Skeletal muscle satellite cell (primary cell): ENCODE measurements around the gene RGS16.
"Not testable (repeated sequence)": the region's sequence is repeated elsewhere in the genome, so short reads cannot be mapped to it uniquely, and the experiment has no call there.

Experiments used
- H3K27me3 ChIP-seq: 2 replicates; pipeline ENCODE4 v1.7.0; 2013; ENCODE audit warnings: low read length; ENCODE audit not compliant: control insufficient read depth, insufficient read depth
- H3K36me3 ChIP-seq: 2 replicates; pipeline ENCODE4 v1.7.0; 2013; ENCODE audit warnings: mild to moderate bottlenecking, control low read depth, low read length; ENCODE audit not compliant: insufficient read depth
- H3K4me1 ChIP-seq: 2 replicates; pipeline ENCODE4 v1.7.0; 2013; ENCODE audit warnings: low read length; ENCODE audit not compliant: control insufficient read depth, insufficient read depth
- H3K4me2 ChIP-seq: 2 replicates; pipeline ENCODE4 v1.7.0; 2013; ENCODE audit warnings: mild to moderate bottlenecking, low read length
- H3K4me3 ChIP-seq: 2 replicates; pipeline ENCODE4 v1.7.0; 2013; ENCODE audit warnings: low read length
- H3K9ac ChIP-seq: 2 replicates; pipeline ENCODE4 v1.7.0; 2013; ENCODE audit warnings: mild to moderate bottlenecking, low read depth, low read length, moderate library complexity
- H3K9me3 ChIP-seq: replicated peaks from 2 replicates; pipeline ENCODE4 v1.7.0; 2013; ENCODE audit warnings: mild to moderate bottlenecking, control low read depth, low read length

The RGS16 gene

DNA sequence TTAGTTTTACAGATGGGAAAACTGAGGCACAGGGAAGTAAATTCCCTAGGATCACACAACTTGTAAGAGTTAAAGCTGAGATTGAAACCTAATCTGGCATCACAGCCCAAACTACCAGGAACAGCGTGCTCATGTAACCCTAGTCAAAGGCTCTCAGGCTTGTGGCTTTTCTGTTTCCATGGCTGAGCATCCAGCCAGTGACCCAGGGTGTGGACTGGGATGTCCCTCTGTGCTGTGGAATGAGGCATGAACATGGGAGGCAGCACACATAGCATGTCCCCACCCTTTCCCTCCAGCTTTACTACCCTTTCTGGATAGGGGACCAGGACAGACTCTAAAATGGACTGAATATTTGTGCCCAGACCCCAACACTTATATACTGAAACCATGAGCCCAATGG is 35.1 kb upstream of the RGS16 start:
- Histone ChIP-seq H3K27me3 (peaks cover 12% of the 10 kb centered on the region), H3K4me2 (no peak overlapping the region), H3K36me3 (no peaks in the 10 kb centered on the region), H3K4me3 (no peak overlapping the region), H3K9me3 (no peaks in the 10 kb centered on the region), H3K9ac (no peak overlapping the region), H3K4me1 (no peaks in the 10 kb centered on the region)

- H3K4me2 ChIP-seq, result no peak overlapping the region
- no peak overlapping the region for H3K4me3 ChIP-seq
- no peak overlapping the region for H3K9ac ChIP-seq
- no peaks in the 10 kb centered on the region for H3K9me3 ChIP-seq
- H3K36me3 ChIP-seq, result no peaks in the 10 kb centered on the region
- H3K27me3 ChIP-seq, result peaks cover 12% of the 10 kb centered on the region
- no peaks in the 10 kb centered on the region for H3K4me1 ChIP-seq
These were observed 33.6 kb upstream of the RGS16 start for GRCh38 chr1:182637769-182638168.

DNA sequence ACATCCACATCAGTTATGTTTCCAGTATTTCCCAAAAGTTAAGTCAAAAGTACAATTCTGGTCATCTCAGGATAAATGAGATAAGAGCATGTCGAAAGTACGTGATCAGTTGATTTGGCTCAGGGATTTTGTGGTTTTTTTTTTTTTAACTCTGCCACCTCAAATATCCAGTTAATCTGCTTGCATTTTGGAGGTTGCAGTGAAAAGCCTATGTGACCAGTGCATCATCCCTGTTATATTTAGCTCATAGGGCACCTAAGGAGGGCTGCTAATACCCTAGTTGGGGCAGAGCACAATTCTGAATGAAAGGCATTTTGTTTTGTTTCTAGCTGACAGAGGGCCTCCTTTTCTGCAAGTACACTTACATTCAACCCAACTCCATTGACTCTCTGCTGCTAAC is 31.7 kb upstream of the RGS16 start:
- no peaks in the 10 kb centered on the region for H3K4me1 ChIP-seq
- no peaks in the 10 kb centered on the region for H3K9me3 ChIP-seq
- H3K4me2 ChIP-seq, result no peak overlapping the region
- no peak overlapping the region for H3K4me3 ChIP-seq
- H3K36me3 ChIP-seq, result no peaks in the 10 kb centered on the region
- H3K9ac ChIP-seq, result no peak overlapping the region
- H3K27me3 ChIP-seq, result peaks cover 12% of the 10 kb centered on the region

GRCh38 chr1:182634306-182635072 is 30.3 kb upstream of the RGS16 start:
- Histone ChIP-seq H3K36me3 (no peaks in the 10 kb centered on the region), H3K4me1 (no peaks in the 10 kb centered on the region), H3K27me3 (peaks cover 6% of the 10 kb centered on the region), H3K4me2 (no peak overlapping the region), H3K4me3 (no peak overlapping the region), H3K9me3 (no peaks in the 10 kb centered on the region), H3K9ac (no peak overlapping the region)

GRCh38 chr1:182633657-182634281 is 29.6 kb upstream of the RGS16 start:
- Histone ChIP-seq H3K4me3 (no peak overlapping the region), H3K27me3 (peaks cover 3% of the 10 kb centered on the region)

DNA sequence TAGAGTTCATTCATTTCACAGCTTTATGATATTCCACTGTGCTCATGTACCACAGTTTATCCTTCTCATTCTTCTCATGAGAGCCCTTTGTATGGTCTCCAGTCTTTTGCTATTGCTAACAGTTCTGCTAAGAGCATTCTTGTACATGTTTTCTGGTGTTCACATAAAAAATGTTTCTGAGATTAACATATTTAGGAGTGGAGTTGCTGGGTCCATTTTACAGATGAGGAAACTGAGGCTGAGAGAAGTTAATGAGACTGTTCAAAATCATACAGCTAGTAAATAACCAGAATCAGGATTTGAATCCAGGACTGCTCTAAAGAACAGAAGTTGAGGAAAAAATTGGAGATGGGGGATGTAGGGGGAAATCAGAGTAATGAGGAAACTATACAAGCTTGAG is 28.8 kb upstream of the RGS16 start:
- Histone ChIP-seq H3K36me3 (no peaks in the 10 kb centered on the region), H3K9ac (no peak overlapping the region), H3K4me1 (no peaks in the 10 kb centered on the region), H3K27me3 (peaks cover 3% of the 10 kb centered on the region), H3K9me3 (no peaks in the 10 kb centered on the region), H3K4me3 (no peak overlapping the region), H3K4me2 (no peak overlapping the region)

More at GRCh38 chr1:182633657-182634281, 29.6 kb upstream of the RGS16 start:
- no peaks in the 10 kb centered on the region for H3K9me3 ChIP-seq
- no peaks in the 10 kb centered on the region for H3K36me3 ChIP-seq
- no peak overlapping the region for H3K4me2 ChIP-seq
- no peak overlapping the region for H3K9ac ChIP-seq
- no peaks in the 10 kb centered on the region for H3K4me1 ChIP-seq

- H3K27me3 ChIP-seq, result not testable (repeated sequence)
These were observed 28.3 kb upstream of the RGS16 start for GRCh38 chr1:182632441-182632857.

DNA sequence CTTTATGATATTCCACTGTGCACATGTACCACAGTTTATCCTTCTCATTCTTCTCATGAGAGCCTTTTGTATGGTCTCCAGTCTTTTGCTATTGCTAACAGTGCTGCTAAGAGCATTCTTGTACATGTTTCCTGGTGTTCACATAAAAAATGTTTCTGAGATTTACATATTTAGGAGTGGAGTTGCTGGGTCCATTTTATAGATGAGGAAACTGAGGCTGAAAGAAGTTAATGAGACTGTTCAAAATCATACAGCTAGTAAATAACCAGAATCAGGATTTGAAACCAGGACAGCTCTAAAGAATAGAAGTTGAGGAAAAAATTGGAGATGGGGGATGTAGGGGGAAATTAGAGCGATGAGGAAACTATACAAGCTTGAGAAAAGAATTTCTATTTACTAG is 27.8 kb upstream of the RGS16 start:
- H3K36me3 ChIP-seq, result no peaks in the 10 kb centered on the region
- H3K27me3 ChIP-seq, result peaks cover 1% of the 10 kb centered on the region
- H3K4me2 ChIP-seq, result no peak overlapping the region
- no peaks in the 10 kb centered on the region for H3K4me1 ChIP-seq
- H3K4me3 ChIP-seq, result no peak overlapping the region
- no peaks in the 10 kb centered on the region for H3K9me3 ChIP-seq
- no peak overlapping the region for H3K9ac ChIP-seq

More at GRCh38 chr1:182632441-182632857, 28.3 kb upstream of the RGS16 start:
- not testable (repeated sequence) for H3K9ac ChIP-seq, H3K4me3 ChIP-seq, H3K36me3 ChIP-seq, H3K9me3 ChIP-seq, H3K4me1 ChIP-seq, H3K4me2 ChIP-seq

DNA sequence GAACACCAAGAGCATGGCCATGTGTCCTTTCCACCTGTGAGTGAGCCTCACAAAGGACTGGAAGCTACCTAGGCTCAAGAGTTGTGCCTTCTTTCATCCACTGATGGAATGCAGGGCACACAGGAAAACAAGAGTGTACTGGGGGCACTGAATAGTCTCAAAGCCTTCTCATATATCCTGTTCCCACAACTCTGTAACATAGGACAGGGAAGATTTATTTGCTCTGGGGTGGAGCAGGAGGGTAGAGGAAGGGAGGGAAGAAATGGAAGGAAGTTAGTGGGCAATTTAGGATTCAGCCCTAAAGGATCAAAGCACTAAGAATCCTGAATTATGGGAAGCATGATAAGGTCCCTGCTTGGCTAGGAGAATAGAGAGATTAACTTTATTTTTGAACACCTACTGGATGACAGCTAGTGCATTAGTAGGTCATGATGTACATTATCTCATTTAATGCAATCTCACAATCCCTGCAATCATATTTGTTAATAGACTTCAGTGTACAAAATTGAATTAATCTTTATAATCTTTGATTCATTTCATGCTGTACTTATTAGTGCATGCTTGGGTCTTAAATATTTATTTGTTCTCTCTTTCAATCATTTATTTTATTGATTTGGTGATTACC is 27.0 kb upstream of the RGS16 start:
- no peaks in the 10 kb centered on the region for H3K27me3 ChIP-seq
- no peak overlapping the region for H3K4me2 ChIP-seq
- H3K9ac ChIP-seq, result no peak overlapping the region
- no peaks in the 10 kb centered on the region for H3K36me3 ChIP-seq
- H3K4me1 ChIP-seq, result no peaks in the 10 kb centered on the region
- H3K9me3 ChIP-seq, result no peaks in the 10 kb centered on the region
- no peak overlapping the region for H3K4me3 ChIP-seq

DNA sequence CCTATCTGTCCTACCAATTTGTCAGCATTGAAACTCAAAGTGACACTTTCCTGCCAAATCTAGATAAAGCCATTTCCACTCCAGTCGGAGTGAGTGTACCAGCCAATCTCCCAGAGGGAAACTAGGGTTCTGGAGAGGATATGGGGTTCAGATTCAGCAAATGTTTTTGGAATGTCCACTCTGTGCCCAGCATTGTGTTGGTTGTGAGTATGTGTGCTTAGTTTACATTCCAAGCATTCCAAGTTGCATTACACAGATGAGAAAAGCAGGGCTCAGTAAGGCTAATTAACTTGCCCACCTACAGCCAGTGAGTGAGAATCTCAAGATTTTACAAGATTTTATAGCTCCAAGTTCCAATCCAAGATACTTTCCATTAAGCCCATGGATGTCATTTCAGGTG is 26.4 kb upstream of the RGS16 start:
- no peak overlapping the region for H3K4me2 ChIP-seq
- H3K27me3 ChIP-seq, result no peaks in the 10 kb centered on the region
- no peaks in the 10 kb centered on the region for H3K36me3 ChIP-seq
- no peak overlapping the region for H3K4me3 ChIP-seq
- no peaks in the 10 kb centered on the region for H3K4me1 ChIP-seq
- no peak overlapping the region for H3K9ac ChIP-seq
- H3K9me3 ChIP-seq, result no peaks in the 10 kb centered on the region

DNA sequence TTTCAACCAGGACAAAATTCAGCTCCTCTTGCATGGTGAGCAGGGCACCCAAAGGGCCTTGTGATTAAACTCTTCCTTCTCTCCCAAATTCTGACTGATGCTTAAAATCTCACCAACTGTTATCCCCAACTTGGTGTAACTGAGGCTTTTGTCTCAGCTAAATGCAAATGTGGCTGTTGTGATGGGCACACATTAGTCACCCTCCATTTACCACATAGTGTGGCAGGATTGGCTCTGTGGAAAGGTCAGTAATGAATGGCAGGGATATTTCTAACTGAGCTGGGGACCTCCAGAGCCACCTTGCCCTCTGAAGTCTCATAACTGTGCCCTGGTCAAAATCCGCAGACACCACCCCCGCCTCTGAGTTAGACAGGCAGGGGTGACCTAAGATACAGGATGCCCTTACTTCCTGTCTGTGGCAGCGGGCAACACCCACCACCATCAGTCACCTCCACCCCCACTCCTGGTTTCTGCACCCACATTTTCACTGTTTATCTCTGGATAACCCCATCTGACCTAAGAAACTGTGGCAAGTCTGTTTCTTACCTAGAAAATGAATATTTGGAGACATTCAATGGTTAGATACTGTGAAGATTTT is 25.4 kb upstream of the RGS16 start:
- Histone ChIP-seq H3K9ac (no peak overlapping the region), H3K36me3 (no peaks in the 10 kb centered on the region), H3K4me1 (no peaks in the 10 kb centered on the region), H3K27me3 (no peaks in the 10 kb centered on the region), H3K4me2 (no peak overlapping the region), H3K9me3 (no peaks in the 10 kb centered on the region), H3K4me3 (no peak overlapping the region)
